ENCODE measurements around the gene FBXW4.
A peak's percentile ranks its signal among the peaks of the same experiment; 100 is the strongest.
"Not testable (repeated sequence)": the region's sequence is repeated elsewhere in the genome, so short reads cannot be mapped to it uniquely, and the experiment has no call there.

Gene FBXW4

DNA sequence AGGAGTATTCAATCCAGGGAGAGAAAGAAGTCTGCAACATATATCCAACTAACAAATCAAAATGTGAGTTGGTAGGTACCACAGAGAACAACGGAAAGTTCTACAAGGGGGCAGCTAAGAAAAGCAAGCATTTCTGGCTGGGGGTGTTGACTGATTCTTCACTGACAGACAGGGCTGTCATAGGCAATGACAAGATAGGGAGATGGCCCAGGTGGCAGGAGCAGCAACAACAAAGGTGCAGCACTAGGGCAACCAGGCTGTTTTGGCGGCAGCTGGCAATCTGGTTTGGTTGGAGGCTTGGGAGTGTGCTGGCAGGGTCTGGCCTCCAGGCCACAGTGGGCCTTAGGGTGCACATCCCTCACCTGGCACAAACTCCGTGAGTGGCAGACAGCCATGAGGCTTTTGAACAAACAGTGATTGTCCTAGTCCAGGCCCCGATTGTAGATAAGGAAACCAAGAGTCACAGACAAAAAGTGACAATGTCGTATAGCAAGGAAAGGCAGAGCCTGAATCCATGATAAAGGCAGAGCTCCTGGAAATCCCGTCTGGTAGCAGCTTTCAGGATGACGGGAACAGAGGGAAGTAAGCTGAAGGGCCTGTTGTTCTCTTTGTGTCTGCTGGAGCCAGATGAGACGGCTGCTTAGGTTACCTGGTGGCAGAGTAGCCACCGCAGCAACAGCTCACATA lies 78.4 kb downstream of the FBXW4 start:
- DNase-seq (ENCODE audit: low read depth): no peak

- no peak for DNase-seq (ENCODE audit: low read depth)
These were observed 79.3 kb downstream of the FBXW4 start for GRCh38 chr10:101615525-101616116.

DNA sequence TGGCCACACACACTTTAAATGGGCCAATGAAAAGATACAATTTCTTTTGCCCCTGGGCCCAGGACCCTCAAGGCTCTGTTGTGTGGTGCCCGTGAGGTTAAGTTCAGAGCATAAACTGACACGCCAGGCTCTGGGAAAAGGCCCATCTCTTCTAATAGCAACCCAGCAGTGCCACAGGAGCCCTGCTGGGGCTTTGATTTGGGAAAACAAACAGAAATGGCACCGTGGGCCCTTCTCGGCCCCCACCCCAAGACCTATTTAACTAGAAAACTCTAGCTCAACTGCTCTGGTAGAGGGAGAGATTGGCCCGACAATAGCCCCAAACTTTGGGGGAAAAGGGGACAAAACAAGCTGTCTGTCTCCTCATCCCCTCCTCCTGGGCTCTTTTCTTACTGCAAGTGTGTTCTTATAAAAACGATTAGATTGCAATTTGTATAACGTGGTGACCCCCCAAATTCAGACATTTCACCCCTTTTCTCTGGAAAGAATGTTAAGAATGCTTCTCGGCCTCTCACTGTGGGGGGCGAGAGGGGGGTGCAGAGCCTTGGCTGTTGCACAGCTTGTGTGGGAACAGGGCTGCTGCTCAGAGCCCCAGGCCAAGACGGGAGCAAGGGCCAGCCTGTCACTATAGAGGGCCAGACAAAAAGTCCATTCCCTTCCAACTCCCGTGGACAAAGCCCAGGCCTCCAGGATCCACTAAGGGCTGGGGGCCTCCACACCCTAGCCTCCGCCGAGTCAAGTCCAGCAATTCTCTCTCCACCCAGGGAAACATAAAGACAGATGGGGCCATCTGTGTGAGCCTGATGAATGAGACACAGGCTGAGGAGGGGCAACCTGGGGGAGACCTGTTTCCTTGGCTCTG lies 80.1 kb downstream of the FBXW4 start:
- no peak for DNase-seq (ENCODE audit: low read depth)

- DNase-seq (ENCODE audit: low read depth): no peak
These were observed 81.3 kb downstream of the FBXW4 start for GRCh38 chr10:101613646-101614045.

GRCh38 chr10:101612872-101613271 lies 82.1 kb downstream of the FBXW4 start:
- no peak for DNase-seq (ENCODE audit: low read depth)

DNA sequence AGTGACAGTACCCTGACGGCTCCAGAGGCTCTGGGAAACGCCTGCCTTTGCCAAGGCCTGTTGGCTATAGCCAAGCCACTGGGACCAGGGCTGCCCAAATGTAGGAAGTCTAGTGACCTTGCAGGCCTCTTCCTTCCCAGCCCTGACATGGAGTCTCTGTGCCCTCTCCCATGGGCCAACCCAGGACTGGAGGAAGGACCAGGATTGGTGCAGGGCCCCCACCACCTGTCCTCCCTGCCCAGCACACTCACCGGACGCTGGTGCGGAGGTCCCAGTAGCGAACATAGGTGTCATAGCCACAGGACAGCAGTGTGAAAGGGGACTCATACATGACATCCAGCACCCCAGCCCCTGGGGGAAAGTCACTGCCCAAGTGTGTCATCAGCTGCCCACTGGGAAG lies 82.9 kb downstream of the FBXW4 start:
- DNase-seq (ENCODE audit: low read depth): no peak

DNA sequence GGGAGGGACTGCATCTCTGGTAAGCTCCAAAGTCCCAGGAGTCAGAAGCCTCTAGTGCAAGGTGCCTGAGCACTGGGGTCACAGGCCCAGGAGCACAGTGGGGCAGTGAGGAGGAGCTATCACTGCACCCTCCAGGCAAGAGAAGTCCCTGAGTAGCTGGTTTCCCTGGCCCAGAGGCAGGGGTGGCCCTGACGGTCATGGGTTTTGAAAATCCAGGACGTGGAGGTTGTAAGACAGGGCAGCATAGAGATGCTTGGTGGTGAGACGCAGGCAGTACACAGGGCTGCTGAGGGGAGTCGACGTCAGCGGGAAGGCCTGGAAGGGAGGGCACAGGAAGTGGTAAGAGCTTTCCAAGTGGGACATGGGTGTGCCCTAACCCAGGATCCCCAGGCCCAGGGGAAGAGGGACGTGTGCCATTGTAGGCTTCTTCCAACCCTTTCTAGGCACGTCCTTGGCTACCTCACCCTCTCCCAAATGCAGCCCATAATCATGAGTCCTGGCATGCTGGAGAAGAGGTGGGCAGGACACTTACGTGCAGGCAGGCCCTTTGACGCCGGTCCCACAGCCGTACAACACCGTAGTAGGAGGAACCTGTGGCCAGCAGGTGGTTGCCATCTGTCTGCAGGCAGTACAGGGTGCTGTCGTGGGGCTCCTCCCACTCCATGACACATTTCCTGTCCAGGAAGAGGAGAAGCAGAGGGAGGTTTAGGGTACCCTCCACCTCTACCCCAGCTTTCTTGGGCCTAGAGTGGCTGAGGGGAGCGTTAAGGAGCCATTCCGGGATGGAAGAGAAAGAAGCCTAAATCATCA lies 83.7 kb downstream of the FBXW4 start:
- DNase-seq (ENCODE audit: low read depth): no peak

DNA sequence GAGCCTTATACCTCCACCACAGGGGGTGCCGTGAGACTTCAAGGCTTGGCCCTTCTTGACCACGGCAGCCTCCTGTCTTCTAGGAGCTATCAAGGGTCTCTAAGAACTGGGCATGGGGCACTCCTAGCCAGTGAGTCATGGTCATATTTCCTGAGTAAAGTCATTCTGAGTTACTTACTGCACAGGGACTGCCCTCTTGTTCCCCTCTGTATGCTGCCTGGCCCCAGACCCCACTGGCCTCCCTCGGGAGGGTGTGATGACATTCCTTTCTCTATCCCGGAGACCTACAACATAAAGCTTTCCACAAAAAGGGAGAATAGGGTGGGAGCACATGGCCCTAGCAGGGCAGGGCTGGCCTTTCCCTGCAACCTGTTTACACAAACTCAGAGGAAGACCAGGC lies 85.5 kb downstream of the FBXW4 start:
- no peak for DNase-seq (ENCODE audit: low read depth)

GRCh38 chr10:101607124-101607523 lies 87.8 kb downstream of the FBXW4 start:
- no peak for DNase-seq (ENCODE audit: low read depth)

DNA sequence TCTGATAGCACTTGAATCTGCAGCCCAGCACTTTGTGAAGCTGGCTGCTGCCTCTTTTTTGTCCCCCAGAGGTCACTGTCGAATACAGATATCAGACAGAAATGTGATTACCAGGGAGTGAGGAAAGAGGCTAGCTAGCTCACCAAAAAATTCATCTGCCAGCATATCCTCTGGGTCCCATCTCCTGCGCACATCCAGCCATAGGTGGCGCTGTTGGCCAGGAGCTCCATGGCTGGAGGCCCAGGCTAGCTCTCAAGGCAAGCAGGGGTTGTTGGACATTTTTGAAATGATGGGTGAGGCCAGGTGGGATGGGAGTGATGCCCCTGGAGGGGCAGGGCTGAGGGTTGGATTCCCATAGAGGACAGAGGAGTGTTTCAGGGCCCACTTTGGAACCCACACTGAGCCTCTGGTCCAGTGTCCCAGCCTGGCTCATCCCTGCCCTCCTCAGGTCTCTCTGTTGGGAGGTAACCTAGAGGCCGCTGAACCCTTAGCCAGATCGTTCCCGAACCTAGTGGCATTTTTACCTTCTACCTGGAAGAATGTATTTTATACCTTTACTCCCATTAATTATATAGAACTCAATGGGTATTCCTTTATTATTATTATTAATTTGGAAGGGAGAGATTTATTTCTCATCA lies 92.1 kb downstream of the FBXW4 start:
- peak; percentile 72 for DNase-seq (ENCODE audit: low read depth)

- no peak for DNase-seq (ENCODE audit: low read depth)
These were observed 93.4 kb downstream of the FBXW4 start for GRCh38 chr10:101601541-101601940.

- no peak for DNase-seq (ENCODE audit: low read depth)
These were observed 97.7 kb downstream of the FBXW4 start for GRCh38 chr10:101597091-101597900.

GRCh38 chr10:101595591-101596433 lies 99.2 kb downstream of the FBXW4 start:
- DNase-seq (ENCODE audit: low read depth): no peak

- not testable (repeated sequence) for DNase-seq (ENCODE audit: low read depth)
These were observed 101.6 kb downstream of the FBXW4 start for GRCh38 chr10:101593331-101593730.

GRCh38 chr10:101588879-101589278 lies 106.1 kb downstream of the FBXW4 start:
- no peak for DNase-seq (ENCODE audit: low read depth)

DNA sequence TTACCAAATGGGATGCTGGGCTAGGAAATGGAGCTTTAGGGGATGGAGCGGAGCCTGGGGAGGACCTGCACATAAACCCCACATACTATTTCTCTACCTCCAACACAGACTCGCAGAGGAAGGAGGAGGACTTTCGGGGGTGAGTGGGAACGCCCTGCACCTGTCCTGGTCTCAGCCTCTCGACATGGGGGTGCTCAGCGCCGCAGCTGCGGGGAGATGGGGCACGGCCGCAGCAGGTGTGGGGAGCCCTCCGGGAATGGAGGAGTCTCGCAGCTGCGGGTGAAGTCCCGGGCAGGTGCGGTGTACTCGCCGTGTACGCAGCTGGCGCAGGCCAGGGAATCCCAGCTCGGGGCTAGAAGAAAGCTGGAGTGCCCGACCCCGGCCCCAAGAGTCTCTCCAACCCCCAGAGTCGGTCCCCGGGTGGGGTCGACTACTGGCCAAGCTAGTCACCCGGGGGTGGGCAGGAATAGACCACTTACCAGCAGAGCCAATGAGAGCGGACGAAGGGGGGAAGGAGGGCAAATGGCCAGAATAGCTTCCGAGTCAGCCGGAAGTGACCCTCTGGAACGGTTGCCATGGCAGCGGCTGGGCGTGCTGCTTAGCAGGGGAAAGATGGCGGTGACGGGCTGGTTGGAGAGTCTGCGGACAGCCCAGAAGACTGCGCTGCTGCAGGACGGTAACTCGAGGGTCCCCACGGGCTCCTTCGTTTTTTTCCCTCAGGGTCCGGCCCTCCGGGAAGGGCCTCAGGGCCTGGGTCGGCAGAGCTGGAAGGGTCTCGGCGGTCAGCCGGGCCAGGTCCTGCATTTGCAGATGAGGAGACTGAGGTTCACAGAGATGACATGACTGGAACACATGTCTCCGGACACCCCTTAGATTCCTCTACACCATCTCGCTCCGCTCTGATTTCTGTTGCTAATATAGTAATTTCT lies 107.0 kb downstream of the FBXW4 start, which contains the start of the genes DPCD and POLL:
Gene DPCD, plus strand, starts transcription at position 597 of the 929 bp plus-strand sequence. Its CDS starts 16 bp downstream, at position 613.
Gene POLL, minus strand, starts transcription at position 533 of the 929 bp plus-strand sequence. CDS start 897 bp downstream, outside the sequence.
- DNase-seq (ENCODE audit: low read depth): peak; percentile 93

DNA sequence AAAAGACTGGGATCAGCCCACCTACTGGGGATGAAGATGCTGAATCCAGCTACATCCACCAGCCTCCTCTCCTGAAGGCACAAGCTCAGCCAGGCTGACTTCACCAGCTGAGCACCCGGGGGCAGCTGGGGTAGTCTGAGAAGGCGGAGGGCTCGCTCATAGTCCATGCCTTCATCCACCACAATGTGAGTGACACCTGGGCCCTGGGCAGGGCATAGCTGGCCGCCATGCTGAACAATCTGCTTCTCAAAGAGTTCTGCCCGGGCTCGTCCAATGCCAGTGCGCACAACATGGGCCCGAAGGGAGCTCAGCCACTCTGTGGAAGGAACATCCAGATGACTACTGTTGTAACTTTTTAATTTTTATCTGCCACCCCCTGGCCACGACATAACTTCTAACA lies 109.1 kb downstream of the FBXW4 start:
- DNase-seq (ENCODE audit: low read depth): no peak

All from CMK (cell line).